GM12878 (cell line): Measurements from ENCODE around the gene TMEM150B. TPM values are rescaled to one million over a fixed set of nuclear protein-coding genes. Genes with fewer than 3 reads are reported as not detected.
"Not testable (repeated sequence)": the region's sequence is repeated elsewhere in the genome, so short reads cannot be mapped to it uniquely, and the experiment has no call there.

ENCODE experiments used
- ATAC-seq: fragments of 200-7000 bp; cut with Tn5 transposase; 3 replicates; pipeline ENCODE4 v1.9.1; 2020; ENCODE audit warnings: mild to moderate bottlenecking, moderate library complexity
- BruUV-seq: library from RNA; stranded (reverse); fragments of 400-500 nt; replicated peaks from 2 replicates; lab custom pipeline; 2021; lab: Mats Ljungman, UMichigan
- CTCF ChIA-PET: fragments of 300-600 bp; sonication (Branson Sonifier 250); formaldehyde crosslinking; extraction: SDS; loops from one replicate; lab custom pipeline; 2021; ENCODE audit warnings: inconsistent platforms; lab: Yijun Ruan, JAX
- POLR2A ChIA-PET: fragments of 350-600 bp; formaldehyde crosslinking; extraction: SDS; loops from one replicate; lab custom pipeline; 2021; ENCODE audit warnings: inconsistent platforms; lab: Charles Lee
- RAD21 ChIA-PET: fragments of 300-600 bp; sonication (Branson Sonifier 250); formaldehyde crosslinking; loops from one replicate; lab custom pipeline; 2023; ENCODE audit warnings: antibody characterized with exemption; ENCODE audit not compliant: unreplicated experiment; lab: Charles Lee
- SMC1A ChIA-PET: fragments of 300-600 bp; sonication (Branson Sonifier 250); formaldehyde crosslinking; loops from one replicate; lab custom pipeline; 2023; ENCODE audit not compliant: unreplicated experiment, uncharacterized antibody; lab: Charles Lee
- DNase-seq: peaks from one replicate; pipeline ENCODE4 v3.0.0-alpha.2; 2011; ENCODE audit warnings: low read depth, low spot score
- FAIRE-seq: peaks from 3 replicates; lab custom pipeline; 2011; peaks lifted over from hg19 to GRCh38; lab: Jason Lieb, UNC
- H2AFZ ChIP-seq: 2 replicates; pipeline ENCODE4 v1.6.0; 2011; ENCODE audit warnings: low read depth, low read length, control low read depth; ENCODE audit not compliant: control insufficient read depth
- H3K27ac ChIP-seq: 2 replicates; pipeline ENCODE4 v1.5.1; 2011; ENCODE audit warnings: control low read depth; ENCODE audit not compliant: control insufficient read depth, insufficient read depth
- H3K27me3 ChIP-seq, 2 experiments: replicated peaks in 1 of 2; 2 replicates each; pipeline versions ENCODE4 v1.6.0 to v1.6.1; 2011; ENCODE audit warnings: low read length in 1 of 2; ENCODE audit not compliant: control insufficient read depth in 2 of 2, insufficient read depth in 2 of 2
- H3K36me3 ChIP-seq, 2 experiments: 2 replicates each; pipeline ENCODE4 v1.5.1; 2011; ENCODE audit warnings: low read length in 1 of 2; ENCODE audit not compliant: control insufficient read depth in 2 of 2, insufficient read depth in 2 of 2
- H3K4me1 ChIP-seq: 2 replicates; pipeline ENCODE4 v1.6.1; 2011; ENCODE audit warnings: mild to moderate bottlenecking, low read length, moderate library complexity, mixed read lengths; ENCODE audit not compliant: control insufficient read depth, insufficient read depth
- H3K4me2 ChIP-seq: 2 replicates; pipeline ENCODE4 v1.6.0; 2011; ENCODE audit warnings: control low read depth; ENCODE audit not compliant: control insufficient read depth, insufficient read depth
- H3K4me3 ChIP-seq: fragments of 200-600 bp; sonication (generic); 2 replicates; pipeline ENCODE4 v1.5.1; 2016
- H3K79me2 ChIP-seq: 2 replicates; pipeline ENCODE4 v1.6.0; 2011; ENCODE audit warnings: low read length; ENCODE audit not compliant: control insufficient read depth, insufficient read depth
- H3K9ac ChIP-seq: 2 replicates; pipeline ENCODE4 v1.8.0; 2011; ENCODE audit warnings: low read length, control low read depth, mixed read lengths; ENCODE audit not compliant: control insufficient read depth, insufficient read depth
- H3K9me3 ChIP-seq: replicated peaks from 3 replicates; pipeline ENCODE4 v1.5.1; 2011; ENCODE audit warnings: mild to moderate bottlenecking, low read length; ENCODE audit not compliant: control insufficient read depth, insufficient read depth
- H4K20me1 ChIP-seq: 2 replicates; pipeline ENCODE4 v1.6.0; 2011; ENCODE audit not compliant: control insufficient read depth, insufficient read depth
- ATF7 ChIP-seq: fragments of 450-650 bp; IDR thresholded peaks from 2 replicates; pipeline ENCODE4 v1.6.1; 2016; ENCODE audit warnings: low read depth, mild to moderate bottlenecking
- CBX5 ChIP-seq: sonication (generic); IDR thresholded peaks from 2 replicates; pipeline ENCODE4 v1.6.1; 2016; ENCODE audit warnings: low read depth, moderate library complexity, mild to moderate bottlenecking, inconsistent platforms
- CHD2 ChIP-seq: IDR thresholded peaks from 2 replicates; pipeline ENCODE4 v1.6.1; 2011; ENCODE audit warnings: low read depth, low read length, improper control_type of control experiment, borderline replicate concordance
- CHD4 ChIP-seq: fragments of 200-600 bp; sonication (generic); IDR thresholded peaks from 2 replicates; pipeline ENCODE4 v1.6.1; 2016; ENCODE audit warnings: mild to moderate bottlenecking
- CREB1 ChIP-seq: IDR thresholded peaks from 2 replicates; pipeline ENCODE4 v1.6.1; 2012; ENCODE audit warnings: low read depth, mild to moderate bottlenecking, inconsistent platforms
- CREM ChIP-seq: IDR thresholded peaks from 2 replicates; pipeline ENCODE4 v1.6.1; 2014; ENCODE audit warnings: antibody characterized with exemption, low read depth
- ESRRA ChIP-seq: IDR thresholded peaks from 2 replicates; pipeline ENCODE4 v1.6.1; 2012; ENCODE audit warnings: mild to moderate bottlenecking, low read length, improper control_type of control experiment
- FOS ChIP-seq: IDR thresholded peaks from 3 replicates; pipeline ENCODE4 v1.6.1; 2011; ENCODE audit warnings: borderline replicate concordance; ENCODE audit not compliant: insufficient read length; ENCODE audit errors: extremely low read depth
- KAT2A ChIP-seq: conservative IDR thresholded peaks from 2 replicates; pipeline ENCODE4 v1.6.1; 2011; ENCODE audit warnings: low read depth, low read length; ENCODE audit not compliant: control insufficient read depth
- KDM1A ChIP-seq: fragments of 200-600 bp; sonication (generic); IDR thresholded peaks from 2 replicates; pipeline ENCODE4 v1.6.1; 2016; ENCODE audit warnings: borderline replicate concordance
- LARP7 ChIP-seq: fragments of 450-650 bp; IDR thresholded peaks from 2 replicates; pipeline ENCODE4 v1.6.1; 2017; ENCODE audit warnings: mild to moderate bottlenecking
- NKRF ChIP-seq: fragments of 450-650 bp; conservative IDR thresholded peaks from 2 replicates; pipeline ENCODE4 v1.6.1; 2017; ENCODE audit warnings: mild to moderate bottlenecking, moderate library complexity
- RAD51 ChIP-seq: fragments of 450-650 bp; IDR thresholded peaks from 2 replicates; pipeline ENCODE4 v1.6.1; 2016; ENCODE audit warnings: moderate library complexity, mild to moderate bottlenecking, inconsistent platforms
- RBBP5 ChIP-seq: fragments of 200-600 bp; sonication (generic); conservative IDR thresholded peaks from 2 replicates; pipeline ENCODE4 v1.6.1; 2016
- RFX5 ChIP-seq: IDR thresholded peaks from 2 replicates; pipeline ENCODE4 v1.6.1; 2011; ENCODE audit warnings: low read depth, low read length, improper control_type of control experiment
- SREBF2 ChIP-seq: IDR thresholded peaks from 2 replicates; pipeline ENCODE4 v1.6.1; 2012; ENCODE audit warnings: mild to moderate bottlenecking, low read length
- TAF1 ChIP-seq: IDR thresholded peaks from 2 replicates; pipeline ENCODE4 v1.6.1; 2011; ENCODE audit warnings: mild to moderate bottlenecking, low read depth, low read length, borderline replicate concordance
- TCF12 ChIP-seq: IDR thresholded peaks from 2 replicates; pipeline ENCODE4 v1.6.1; 2011; ENCODE audit warnings: low read depth, mild to moderate bottlenecking, low read length
- ZNF622 ChIP-seq: fragments of 450-650 bp; IDR thresholded peaks from 2 replicates; pipeline ENCODE4 v1.6.1; 2017; ENCODE audit warnings: mild to moderate bottlenecking, inconsistent platforms
- WGBS: methylation state at CpG from one replicate; pipeline ENCODE4 v1.1.6; 2016; ENCODE audit warnings: low lambda C conversion rate; ENCODE audit not compliant: insufficient replicate concordance, insufficient coverage; ENCODE audit errors: missing lambda C conversion rate; 5-methylcytosine and 5-hydroxymethylcytosine counted together
- in situ Hi-C: fragments of 300-500 bp; cut with MboI; formaldehyde crosslinking; loops from 9 replicates; pipeline ENCODE4 v1.14.3; 2018; ENCODE audit warnings: mixed read lengths
- intact Hi-C: fragments of 100-400 bp; cut with micrococcal nuclease; formaldehyde crosslinking; loops from one replicate; pipeline ENCODE4 v1.14.2; 2022; ENCODE audit not compliant: unreplicated experiment
- polyA plus RNA-seq, 11 experiments: library from polyadenylated mRNA; depleted of rRNA in 4 of 11; unstranded in 6 of 11; stranded (reverse) in 5 of 11; fragments of >200 nt; fragmentation: Nextera tagmentation in 4 of 11; fragmentation: Illumina TruSeq in 1 of 11; extraction: Ambion mirVana in 4 of 11; extraction: Trizol in 1 of 11; gene quantifications; 1 replicate in 1 of 11; 2 replicates in 10 of 11; pipeline versions ENCODE4 v1.2.1 to v1.2.3, GENCODE V29; 2011 to 2016; ENCODE audit warnings: inconsistent platforms in 2 of 11, missing spikeins in 2 of 11, low read depth in 1 of 11
- total RNA-seq, 4 experiments: library from RNA; depleted of rRNA in 3 of 4; stranded (reverse); fragments of >200 nt in 3 of 4; fragmentation: Illumina TruSeq in 1 of 4; extraction: Trizol in 1 of 4; gene quantifications; 2 replicates each; pipeline versions ENCODE4 v1.2.1 to v1.2.3, GENCODE V29; 2013 to 2021

TMEM150B gene
- total and polyA plus RNA-seq, 10 of the 15 experiments (the other 5 are each of a cell fraction or from before 2014, with no cell fraction given) = 0.09 to 0.23 (median 0.18) TPM; not detected in 6

- 36% methylated on average over 4 of the region's 4 CpGs for WGBS
- FAIRE-seq, H3K9ac ChIP-seq, in situ Hi-C loops, POLR2A ChIA-PET, intact Hi-C loops, H3K27ac ChIP-seq, BruUV-seq, H3K36me3 ChIP-seq, H4K20me1 ChIP-seq, H3K4me3 ChIP-seq, H3K79me2 ChIP-seq, H2AFZ ChIP-seq, SMC1A ChIA-PET, H3K4me2 ChIP-seq, H3K9me3 ChIP-seq, DNase-seq, H3K4me1 ChIP-seq, RAD21 ChIA-PET, H3K27me3 ChIP-seq: not testable (repeated sequence)
- TF ChIP-seq RFX5 (peak; percentile 96), CREM (0 out of 2 replicates have a peak, but pooled peaks have one; percentile 37), CREB1 (peak; percentile 76)
- CTCF ChIA-PET = interaction anchor here (0.8 kb wide), 1 partner anchor 8 kb away, joined by 3 read pairs; no protein-coding TSS in a partner anchor
- ATAC-seq = peak; percentile 63; the same call in 2 of the 3 replicates
Measured at GRCh38 chr19:55328774-55329318, 3.7 kb upstream of the TMEM150B start.

GRCh38 chr19:55324662-55325061 is 479 bp downstream of the TMEM150B start:
- H3K4me1 ChIP-seq = no peaks in the 10 kb centered on the region
- H3K36me3 ChIP-seq = no peaks in the 10 kb centered on the region
- ChIA-PET RAD21 (interaction anchor here (1.0 kb wide), 1 partner anchor 15 kb away, joined by 3 read pairs; the partner anchor contains the start of gene KMT5C), POLR2A (interaction anchor here (2.2 kb wide), 1 partner anchor 14 kb away, joined by 7 read pairs; the partner anchor contains the start of gene KMT5C), CTCF (interaction anchor here (1.4 to 1.5 kb wide), 2 partner anchors 22 to 65 kb away, joined by 3 read pairs; no protein-coding TSS in a partner anchor), SMC1A (no interaction called here)
- H3K79me2 ChIP-seq = no peaks in the 10 kb centered on the region
- no peak overlapping the region for H3K4me3 ChIP-seq
- no peak overlapping the region for H3K27ac ChIP-seq
- ATAC-seq = no peak
- H4K20me1 ChIP-seq = no peaks in the 10 kb centered on the region
- no peak for FAIRE-seq
- intact Hi-C loops = no loop called here
- no peaks in the 10 kb centered on the region for H3K27me3 ChIP-seq
- no peaks in the 10 kb centered on the region for H3K9me3 ChIP-seq
- H3K9ac ChIP-seq = no peak overlapping the region
- H3K4me2 ChIP-seq = no peak overlapping the region
- BruUV-seq = no TSS peak
- in situ Hi-C loops = no loop called here
- peak overlapping the region; percentile 3; the same call in 1 of the 2 replicates for H2AFZ ChIP-seq
- DNase-seq = no peak
- 83% methylated on average over 6 of the region's 6 CpGs for WGBS
- TF ChIP-seq SREBF2 = no peak
- TF ChIP-seq CREM = no peak
- TF ChIP-seq NKRF = no peak
- no peak for TF ChIP-seq RBBP5
- TF ChIP-seq TCF12 = no peak
- no peak for TF ChIP-seq ESRRA
- no peak for TF ChIP-seq CHD2
- no peak for TF ChIP-seq RAD51
- no peak for TF ChIP-seq TAF1
- no peak for TF ChIP-seq CHD4
- no peak for TF ChIP-seq ATF7
- no peak for TF ChIP-seq FOS
- TF ChIP-seq ZNF622 = no peak
- no peak for TF ChIP-seq LARP7
- no peak for TF ChIP-seq KAT2A
- no peak for TF ChIP-seq CBX5
- no peak for TF ChIP-seq KDM1A
